Stimulated activated CD4-positive, alpha-beta T cell treated with anti-CD3 and anti-CD28 coated beads, Interleukin-15, amount 100 ng/mL, for 24 hours (primary cell): ENCODE measurements around the gene SDR42E2.
"Not testable (repeated sequence)": the region's sequence is repeated elsewhere in the genome, so short reads cannot be mapped to it uniquely, and the experiment has no call there.

Experiments
- DNase-seq: peaks from one replicate; pipeline ENCODE4 v3.0.0-alpha.2; 2020

The SDR42E2 gene

DNA sequence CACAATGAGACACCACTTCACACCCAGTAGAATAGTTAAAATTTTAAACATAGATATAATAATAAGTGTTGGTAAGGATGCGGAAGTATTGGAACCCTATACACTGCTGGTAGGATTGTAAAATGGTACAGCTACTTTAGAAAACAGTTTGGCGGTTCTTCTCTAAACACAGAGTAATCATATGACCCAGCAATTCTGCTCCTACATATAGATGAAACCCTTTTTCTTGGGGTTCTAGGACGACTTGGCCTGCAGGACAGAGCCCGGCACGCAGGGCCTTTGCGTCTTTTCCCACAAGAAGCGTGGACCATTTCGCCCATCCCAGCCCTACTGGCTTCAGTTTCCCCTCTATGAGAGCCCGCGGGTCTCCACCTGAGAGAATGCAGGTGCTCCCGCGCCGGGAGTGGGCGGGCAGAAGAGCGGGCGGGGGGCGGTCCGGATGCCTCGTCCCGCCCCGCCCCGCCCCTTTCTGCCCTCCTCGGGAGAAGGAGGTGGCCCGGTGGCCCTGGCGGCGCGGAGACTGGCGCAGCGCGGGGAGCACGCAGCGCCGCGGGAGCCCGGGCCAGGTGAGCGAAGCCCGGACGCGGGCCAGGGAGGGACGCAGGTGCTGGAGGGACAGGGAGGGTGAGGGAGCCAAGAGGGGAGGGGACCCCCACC lies at the start of gene SDR42E2:
SDR42E2 (plus strand) TSS at position 508 of the 657 bp plus-strand sequence. CDS start 3,077 bp downstream, outside the sequence.
- DNase-seq: peak; percentile 51

- DNase-seq: no peak
These were observed 46.1 kb upstream of the SDR42E2 start for GRCh38 chr16:22116095-22116700.

GRCh38 chr16:22117609-22118008 lies 44.7 kb upstream of the SDR42E2 start:
- no peak for DNase-seq

- no peak for DNase-seq
These were observed 41.9 kb upstream of the SDR42E2 start for GRCh38 chr16:22120440-22120839.

DNA sequence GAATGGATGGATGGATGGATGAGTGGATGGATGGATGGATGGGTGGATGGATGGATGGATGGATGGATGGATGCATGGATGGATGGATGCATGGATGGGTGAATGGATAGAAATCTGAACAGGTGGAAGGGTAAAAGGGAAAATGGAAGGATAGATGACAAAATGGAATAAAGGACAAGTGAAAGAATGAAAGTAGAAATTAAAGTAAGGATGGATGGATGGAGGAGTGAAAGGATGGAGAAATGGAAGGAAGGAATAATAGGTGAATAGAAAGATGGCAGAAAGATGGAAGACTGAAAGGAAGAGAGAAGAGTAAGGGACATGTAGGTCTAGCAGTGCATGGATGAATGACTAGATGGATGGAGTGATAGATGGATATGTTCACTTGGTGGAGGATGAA lies 40.1 kb upstream of the SDR42E2 start:
- DNase-seq: no peak

- DNase-seq: no peak
These were observed 39.2 kb upstream of the SDR42E2 start for GRCh38 chr16:22123146-22123545.

- no peak for DNase-seq
These were observed 38.4 kb upstream of the SDR42E2 start for GRCh38 chr16:22123759-22124490.

DNA sequence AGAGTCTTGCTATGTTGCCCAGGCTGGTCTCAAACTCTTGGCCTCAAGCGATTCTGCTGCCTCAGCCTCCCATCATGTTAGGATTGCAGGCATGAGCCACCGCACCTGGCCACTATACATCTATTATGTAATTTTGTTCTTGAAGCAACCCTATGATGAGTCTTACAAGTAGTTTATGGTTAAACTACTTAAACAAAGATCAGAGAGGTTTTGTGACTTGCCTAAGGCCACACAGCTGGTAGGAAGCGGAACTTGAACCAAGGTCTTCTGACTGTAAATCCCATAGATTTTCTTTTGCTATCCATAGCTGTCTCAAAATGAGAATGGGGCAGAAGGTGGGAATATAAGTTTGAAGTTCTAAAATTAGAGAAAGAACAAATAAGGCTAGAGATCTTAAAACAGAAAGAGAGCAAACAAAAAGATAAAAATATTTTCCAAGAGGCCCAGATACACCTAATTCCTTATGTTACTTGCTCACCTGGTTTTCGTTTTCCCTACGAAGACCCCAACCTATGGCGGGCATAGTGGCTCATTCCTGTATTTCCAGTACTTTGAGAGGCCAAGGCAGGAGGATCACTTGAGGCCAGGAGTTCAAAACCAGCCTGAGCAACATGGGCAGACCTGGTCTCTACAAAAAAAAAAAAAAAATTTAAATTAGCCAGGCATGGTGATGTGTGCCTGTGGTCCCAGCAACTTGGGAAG lies 37.6 kb upstream of the SDR42E2 start:
- DNase-seq: no peak

DNA sequence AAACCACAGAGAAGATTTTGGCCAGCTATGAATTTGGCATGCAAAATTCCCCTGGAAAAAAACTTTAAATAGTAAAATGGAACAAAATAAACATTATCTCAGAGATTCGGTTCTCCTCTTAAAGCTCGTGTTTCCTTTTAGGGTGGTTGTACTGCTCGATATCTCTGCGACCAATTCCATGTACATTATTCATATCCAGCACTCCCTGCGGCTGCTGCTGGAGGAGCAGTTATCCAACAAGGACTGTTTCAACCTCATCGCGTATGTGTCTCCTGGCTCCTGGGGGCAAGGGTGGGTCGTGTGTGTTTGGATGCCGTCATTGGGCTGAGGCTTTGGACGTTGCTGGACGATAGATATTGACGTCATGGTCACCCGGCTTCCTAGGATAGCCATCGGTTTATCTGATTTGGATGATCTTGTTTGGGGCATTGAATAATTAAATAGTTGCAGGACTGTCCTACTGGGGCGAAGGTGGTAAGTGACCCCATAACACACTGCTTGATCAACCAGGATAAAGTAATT lies 36.2 kb upstream of the SDR42E2 start:
- DNase-seq: no peak

GRCh38 chr16:22128537-22128936 lies 33.8 kb upstream of the SDR42E2 start:
- not testable (repeated sequence) for DNase-seq

DNA sequence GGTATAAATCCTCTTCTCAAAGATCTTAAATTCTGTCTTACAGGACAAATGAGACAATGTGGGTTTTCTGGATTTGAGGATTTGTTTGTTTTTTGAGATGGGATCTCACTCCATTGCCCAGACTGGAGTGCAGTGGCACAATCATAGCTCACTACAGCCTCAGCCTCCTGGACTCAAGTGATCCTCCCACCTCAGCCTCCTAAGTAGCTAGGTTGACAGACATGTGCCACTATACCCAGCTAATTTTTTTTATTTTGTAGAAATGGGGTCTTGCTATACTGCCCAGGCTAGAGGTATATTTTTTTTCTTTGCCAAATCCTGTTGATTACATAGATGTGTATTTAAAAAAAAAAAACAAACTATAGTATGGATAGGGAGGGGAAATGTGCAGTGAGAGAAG lies 31.8 kb upstream of the SDR42E2 start:
- no peak for DNase-seq

GRCh38 chr16:22132801-22133200 lies 29.5 kb upstream of the SDR42E2 start:
- DNase-seq: no peak

DNA sequence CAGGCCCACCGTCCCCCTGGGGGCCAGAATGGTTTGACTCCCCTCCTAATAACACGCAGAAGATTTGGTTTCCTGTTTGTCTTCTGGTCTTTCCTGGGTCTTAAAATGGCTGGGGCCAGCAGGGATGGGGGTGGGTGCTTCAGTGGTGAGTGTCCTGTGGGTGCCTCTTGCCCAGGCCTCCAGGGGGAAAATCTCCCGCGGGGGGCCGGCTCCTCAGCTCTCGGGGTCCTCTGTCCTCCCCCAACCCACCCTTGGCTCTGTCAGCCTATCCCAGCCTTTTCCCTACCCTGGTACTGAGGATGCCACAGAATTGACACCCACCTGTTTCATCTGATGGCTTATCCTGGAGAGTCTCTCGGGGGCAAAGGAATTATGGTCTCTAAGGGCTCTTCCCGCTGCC lies 23.8 kb upstream of the SDR42E2 start:
- DNase-seq: no peak

DNA sequence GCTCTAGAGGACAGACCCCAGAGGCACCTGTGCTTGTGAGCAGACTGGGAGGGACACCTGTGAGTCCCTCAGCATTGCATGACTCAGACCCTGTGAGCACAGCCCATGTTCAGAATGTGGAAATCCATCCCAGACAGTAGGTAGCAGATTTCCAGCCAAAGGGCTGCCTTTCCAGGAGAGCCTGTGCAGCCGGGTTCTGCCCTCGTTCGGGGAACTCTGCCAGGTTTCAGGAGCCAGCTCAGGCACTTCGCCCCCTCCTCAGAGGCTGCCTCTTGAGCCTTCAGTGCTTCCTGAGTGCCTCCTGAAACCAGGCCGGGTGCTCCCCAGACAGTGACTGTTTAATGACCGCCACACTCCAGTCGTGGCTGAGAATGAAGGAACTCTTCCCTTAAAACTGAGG lies 23.3 kb upstream of the SDR42E2 start:
- no peak for DNase-seq

- DNase-seq: no peak
These were observed 22.6 kb upstream of the SDR42E2 start for GRCh38 chr16:22139732-22140131.

- no peak for DNase-seq
These were observed 20.5 kb upstream of the SDR42E2 start for GRCh38 chr16:22141767-22142166.

- DNase-seq: no peak
These were observed 17.8 kb upstream of the SDR42E2 start for GRCh38 chr16:22144520-22144919.

DNA sequence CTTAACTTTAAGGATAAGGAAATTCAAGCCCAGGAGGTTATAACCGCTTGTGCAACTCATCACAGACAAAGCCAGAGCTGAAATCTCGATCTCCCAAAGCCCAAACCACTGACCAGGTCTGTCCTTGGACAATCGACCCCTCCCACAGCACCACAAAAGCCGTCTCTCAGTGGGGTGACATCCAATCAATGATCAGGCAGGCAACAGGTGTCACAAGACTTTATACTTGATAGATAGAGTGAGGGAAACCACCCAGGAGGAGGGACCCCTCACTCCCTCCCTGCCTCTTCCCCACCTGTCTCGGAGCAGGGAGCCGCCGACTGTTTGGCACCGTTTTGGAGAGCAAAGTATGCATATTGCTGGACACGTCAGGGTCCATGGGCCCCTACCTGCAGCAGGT lies 14.5 kb upstream of the SDR42E2 start:
- DNase-seq: no peak

GRCh38 chr16:22151246-22151998 lies 10.9 kb upstream of the SDR42E2 start:
- DNase-seq: no peak

GRCh38 chr16:22152316-22152715 lies 10.0 kb upstream of the SDR42E2 start:
- no peak for DNase-seq

DNA sequence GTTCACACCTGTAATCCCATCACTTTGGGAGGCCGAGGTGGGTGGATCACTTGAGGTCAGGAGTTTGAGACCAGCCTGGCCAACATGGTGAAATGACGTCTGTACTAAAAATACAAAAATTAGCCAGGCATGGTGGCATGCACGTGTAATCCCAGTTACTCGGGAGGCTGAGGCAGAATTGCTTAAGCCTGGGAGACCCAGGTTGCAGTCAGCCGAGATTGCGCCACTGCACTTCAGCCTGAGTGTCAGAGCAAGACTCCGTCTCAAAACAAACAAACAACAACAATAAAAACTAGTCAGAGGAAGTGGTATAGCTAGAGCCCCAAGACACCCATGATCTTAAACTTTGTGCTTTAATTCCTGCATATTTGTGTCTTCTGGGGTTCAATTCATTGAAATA lies 9.2 kb upstream of the SDR42E2 start:
- not testable (repeated sequence) for DNase-seq

- no peak for DNase-seq
These were observed 905 bp upstream of the SDR42E2 start for GRCh38 chr16:22161401-22161800.

DNA sequence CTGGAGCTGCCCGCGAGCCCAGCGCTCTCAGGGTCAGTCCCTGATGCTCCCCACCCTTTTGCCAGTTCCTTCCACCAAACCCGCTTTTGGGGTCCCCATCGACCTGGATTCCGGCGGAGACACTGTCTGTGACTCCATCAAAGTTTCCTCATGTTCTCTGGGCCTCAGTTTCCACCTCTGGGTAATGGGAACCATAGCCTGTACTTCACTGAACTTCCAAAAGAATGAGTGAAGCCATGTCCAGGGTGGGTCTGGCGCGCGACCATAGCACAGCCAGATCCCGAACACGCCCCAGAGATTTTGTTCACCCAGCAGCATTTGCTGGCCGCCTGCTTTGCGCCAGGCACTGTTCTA lies 327 bp downstream of the SDR42E2 start:
- no peak for DNase-seq
